Measurements from ENCODE around the gene SEMA4C.
"Not testable (repeated sequence)": the region's sequence is repeated elsewhere in the genome, so short reads cannot be mapped to it uniquely, and the experiment has no call there.

The SEMA4C gene

DNA sequence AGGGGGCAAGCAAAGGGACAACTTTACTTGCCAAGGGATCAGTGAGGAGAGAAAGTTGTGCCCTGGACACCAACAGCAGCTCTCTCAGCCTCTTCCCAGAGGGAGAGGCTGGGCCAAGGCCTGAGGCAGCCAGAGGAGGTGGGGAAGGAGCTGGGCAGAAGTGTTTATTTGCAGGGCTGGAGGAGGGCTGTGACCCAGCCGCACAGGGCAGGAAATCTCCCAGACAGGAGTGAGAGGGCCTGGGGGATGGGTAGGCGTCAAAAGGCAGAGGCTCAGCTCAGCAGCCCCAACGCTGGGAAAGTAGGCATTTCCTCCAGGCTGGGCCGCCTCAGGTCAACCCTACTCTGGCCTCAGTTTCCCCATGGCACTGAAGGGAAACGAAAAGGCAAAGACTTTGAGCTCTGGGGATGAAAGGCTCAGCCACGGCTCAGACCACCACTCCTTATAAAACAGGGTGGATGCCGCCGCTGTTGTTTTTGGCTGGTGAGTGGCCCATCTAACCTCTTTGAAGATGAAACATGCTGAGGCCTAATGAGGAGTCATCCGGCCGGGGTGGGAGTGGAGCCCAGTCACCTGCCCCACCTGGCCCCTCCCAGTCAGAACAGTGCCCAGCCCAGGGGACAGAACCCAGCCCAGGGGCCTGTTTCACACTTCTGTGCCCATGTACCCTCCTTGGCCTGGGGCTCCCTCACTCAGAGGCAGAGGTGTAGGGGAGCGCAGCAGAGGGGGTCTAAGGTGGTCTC is 21.9 kb upstream of the SEMA4C start:
- no peak for DNase-seq (ENCODE audit: low spot score)
- no peak for TF ChIP-seq CTCF (IDR thresholded peaks at IDR 0.05; ENCODE audit: borderline replicate concordance, control extremely low read depth, extremely low read depth, insufficient read depth, missing control alignments)
- in situ Hi-C loops (cut with MboI; ENCODE audit: low sequenced_read_pairs, unreplicated experiment), result no loop called here

GRCh38 chr2:96890726-96891385 is 21.0 kb upstream of the SEMA4C start:
- no peak for TF ChIP-seq CTCF (IDR thresholded peaks at IDR 0.05; ENCODE audit: borderline replicate concordance, control extremely low read depth, extremely low read depth, insufficient read depth, missing control alignments)
- no peak for DNase-seq (ENCODE audit: low spot score)
- in situ Hi-C loops (cut with MboI; ENCODE audit: low sequenced_read_pairs, unreplicated experiment), result no loop called here

DNA sequence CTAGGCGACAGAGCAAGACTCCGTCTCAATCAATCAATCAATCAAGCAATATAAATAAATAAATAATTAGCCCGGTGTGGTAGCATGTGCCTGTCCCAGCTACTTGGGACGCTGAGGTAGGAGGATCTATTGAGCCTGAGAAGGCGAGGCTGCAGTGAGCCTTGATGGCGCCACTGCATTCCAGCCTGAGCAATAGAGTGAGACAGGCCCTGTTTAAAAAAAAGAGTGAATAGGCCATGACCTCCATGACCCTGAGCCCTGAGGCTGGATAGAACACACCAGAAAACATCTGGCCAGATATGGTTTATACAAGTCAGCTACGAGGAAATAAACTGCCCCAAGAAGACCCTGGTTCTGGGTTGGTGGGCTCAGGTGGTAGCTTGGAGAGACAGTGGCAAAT is 20.4 kb upstream of the SEMA4C start:
- DNase-seq (ENCODE audit: low spot score), result no peak
- in situ Hi-C loops (cut with MboI; ENCODE audit: low sequenced_read_pairs, unreplicated experiment), result no loop called here

DNA sequence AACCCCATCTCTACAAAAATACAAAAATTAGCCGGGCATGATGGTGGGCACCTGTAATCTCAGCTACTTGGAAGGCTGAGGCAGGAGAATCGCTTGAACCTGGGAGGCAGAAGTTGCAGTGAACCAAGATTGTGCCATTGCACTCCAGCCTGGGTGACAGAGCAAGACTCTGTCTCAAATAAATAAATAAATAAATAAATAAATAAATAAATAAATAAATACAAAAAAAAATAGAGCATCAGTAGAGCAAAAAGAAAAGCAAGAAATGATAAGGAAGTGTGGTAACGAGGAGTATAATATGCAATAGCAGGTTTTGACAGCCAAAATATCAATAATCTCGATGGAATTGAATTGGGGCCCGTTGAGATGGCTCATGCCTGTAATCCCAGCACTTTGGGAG is 19.6 kb upstream of the SEMA4C start:
- in situ Hi-C loops (cut with MboI; ENCODE audit: low sequenced_read_pairs, unreplicated experiment); DNase-seq (ENCODE audit: low spot score): not testable (repeated sequence)

More for the DNA sequence above, 20.4 kb upstream of the SEMA4C start:
- no peak for TF ChIP-seq CTCF (IDR thresholded peaks at IDR 0.05; ENCODE audit: borderline replicate concordance, control extremely low read depth, extremely low read depth, insufficient read depth, missing control alignments)

GRCh38 chr2:96888072-96889011 is 18.5 kb upstream of the SEMA4C start:
- TF ChIP-seq CTCF (IDR thresholded peaks at IDR 0.05; ENCODE audit: borderline replicate concordance, control extremely low read depth, extremely low read depth, insufficient read depth, missing control alignments), result no peak
- in situ Hi-C loops (cut with MboI; ENCODE audit: low sequenced_read_pairs, unreplicated experiment), result no loop called here
- no peak for DNase-seq (ENCODE audit: low spot score)

DNA sequence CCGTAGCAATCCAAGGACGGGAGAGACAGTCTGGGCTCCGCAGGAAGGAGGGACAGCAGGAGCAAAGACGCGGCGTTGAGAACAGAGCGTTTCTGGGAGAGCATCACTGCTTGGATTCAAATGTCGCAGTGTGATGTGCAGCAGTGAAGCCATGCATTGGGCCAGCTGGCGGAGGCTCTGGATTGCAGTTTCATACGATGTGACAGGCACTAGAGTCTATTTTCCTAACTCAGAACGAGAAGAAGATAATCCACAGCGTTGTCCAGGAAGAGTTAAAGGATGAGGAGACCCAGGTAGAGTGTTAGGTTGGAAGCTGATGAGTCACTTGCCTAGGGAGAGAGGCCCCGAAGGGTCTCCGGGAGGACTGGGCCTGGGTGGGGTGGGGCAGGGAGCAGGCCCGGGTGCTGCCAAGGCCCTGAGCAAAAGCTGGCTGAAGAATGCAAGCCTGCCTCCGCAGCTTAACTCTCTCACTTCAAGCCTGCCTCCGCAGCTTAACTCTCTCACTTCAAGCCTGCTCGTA is 17.7 kb upstream of the SEMA4C start:
- in situ Hi-C loops (cut with MboI; ENCODE audit: low sequenced_read_pairs, unreplicated experiment), result no loop called here
- TF ChIP-seq CTCF (IDR thresholded peaks at IDR 0.05; ENCODE audit: borderline replicate concordance, control extremely low read depth, extremely low read depth, insufficient read depth, missing control alignments), result no peak
- DNase-seq (ENCODE audit: low spot score), result no peak
